Posterior cingulate gyrus (tissue), 11 donors: Measurements from ENCODE around the gene ACOX3.

ENCODE experiments used
- DNase-seq, 10 donors: peaks; one replicate each; pipeline versions ENCODE4 v3.0.0 to v3.0.0-alpha.2; 2020 to 2021; ENCODE audit warnings: mixed read lengths in 3 of 10
- intact Hi-C: fragments of 100-400 bp; cut with DNase I; formaldehyde crosslinking; loops from one replicate; pipeline ENCODE4 v1.15.1; 2023

The ACOX3 gene

GRCh38 chr4:8332038-8332857 lies 108.3 kb downstream of the ACOX3 start:
- peak in 3 of 10 donors; percentile 2 to 50 (median 45) for DNase-seq
- intact Hi-C loops: no loop called here

GRCh38 chr4:8331575-8331955 lies 109.0 kb downstream of the ACOX3 start:
- DNase-seq: peak in 1 of 10 donors; percentile 53
- intact Hi-C loops: no loop called here

GRCh38 chr4:8330821-8331574 lies 109.5 kb downstream of the ACOX3 start:
- DNase-seq: peak in 5 of 10 donors; percentile 34 to 91 (median 68)
- intact Hi-C loops: no loop called here

GRCh38 chr4:8329859-8330761 lies 110.4 kb downstream of the ACOX3 start:
- peak in 3 of 10 donors; percentile 15 to 73 (median 70) for DNase-seq
- intact Hi-C loops: no loop called here

GRCh38 chr4:8329560-8329858 lies 111.0 kb downstream of the ACOX3 start:
- intact Hi-C loops: no loop called here
- DNase-seq: peak in 1 of 10 donors; percentile 9

GRCh38 chr4:8328866-8329559 lies 111.5 kb downstream of the ACOX3 start:
- intact Hi-C loops: no loop called here
- DNase-seq: peak in 5 of 10 donors; percentile 5 to 71 (median 39)

- intact Hi-C loops: no loop called here
- DNase-seq: peak in 4 of 10 donors; percentile 4 to 45 (median 25)
Measured at GRCh38 chr4:8328456-8328855, 112.1 kb downstream of the ACOX3 start.

- intact Hi-C loops: no loop called here
- DNase-seq: peak in 1 of 10 donors; percentile 34
Measured at GRCh38 chr4:8326206-8326605, 114.3 kb downstream of the ACOX3 start.

- peak in 3 of 10 donors; percentile 2 to 46 (median 38) for DNase-seq
- intact Hi-C loops: no loop called here
Measured at GRCh38 chr4:8325291-8325973, 115.1 kb downstream of the ACOX3 start.

- intact Hi-C loops: loop anchor here (5.0 kb wide), 1 partner anchor 78 kb away; no protein-coding TSS in a partner anchor
- peak in 3 of 10 donors; percentile 1 to 22 (median 8) for DNase-seq
Measured at GRCh38 chr4:8324640-8325239, 115.8 kb downstream of the ACOX3 start.

GRCh38 chr4:8323947-8324555 lies 116.5 kb downstream of the ACOX3 start:
- intact Hi-C loops: loop anchor here (5.0 kb wide), 1 partner anchor 78 kb away; no protein-coding TSS in a partner anchor
- peak in 3 of 10 donors; percentile 3 to 77 (median 38) for DNase-seq

- intact Hi-C loops: loop anchor here (5.0 kb wide), 1 partner anchor 79 kb away; no protein-coding TSS in a partner anchor
- peak in 1 of 10 donors; percentile 27 for DNase-seq
Measured at GRCh38 chr4:8322794-8323704, 117.5 kb downstream of the ACOX3 start.

- intact Hi-C loops: loop anchor here (5.0 kb wide), 1 partner anchor 81 kb away; no protein-coding TSS in a partner anchor
Measured at GRCh38 chr4:8321771-8322170, 118.8 kb downstream of the ACOX3 start.

GRCh38 chr4:8321220-8321619 lies 119.3 kb downstream of the ACOX3 start:
- DNase-seq: no peak
- intact Hi-C loops: loop anchor here (5.0 kb wide), 1 partner anchor 81 kb away; no protein-coding TSS in a partner anchor

More at GRCh38 chr4:8321771-8322170, 118.8 kb downstream of the ACOX3 start:
- no peak for DNase-seq

GRCh38 chr4:8320386-8320750 lies 120.2 kb downstream of the ACOX3 start:
- intact Hi-C loops: loop anchor here (5.0 kb wide), 1 partner anchor 82 kb away; no protein-coding TSS in a partner anchor
- peak in 1 of 10 donors; percentile 35 for DNase-seq

- intact Hi-C loops: loop anchor here (5.0 kb wide), 1 partner anchor 82 kb away; no protein-coding TSS in a partner anchor
- peak in 1 of 10 donors; percentile 54 for DNase-seq
Measured at GRCh38 chr4:8319731-8320385, 120.7 kb downstream of the ACOX3 start.
